ENCODE results near the gene ZEB1. TPM values are rescaled to one million over a fixed set of nuclear protein-coding genes. Genes with fewer than 3 reads are reported as not detected.

The ZEB1 gene
- total RNA-seq, 2 experiments from 2014 or later = 36.1 to 46.2 TPM

- Mint-ChIP-seq H3K27me3 (peaks cover 2% of the 10 kb centered on the region), H3K9me3 (no peaks in the 10 kb centered on the region), H3K36me3 (ENCODE audit: low read depth) (peaks cover 11% of the 10 kb centered on the region), H3K27ac (peak overlapping the region; percentile 97), H3K4me3 (peak overlapping the region; percentile 93), H3K4me1 (peaks cover 45% of the 10 kb centered on the region)
- CTCF ChIA-PET = interaction anchor here (0.6 to 1.8 kb wide), 3 partner anchors 8 to 153 kb away, joined by 4 to 6 read pairs (median 4); no protein-coding TSS in a partner anchor
- peak; percentile 31 for DNase-seq
- POLR2A ChIA-PET = interaction anchor here (0.6 kb wide), 1 partner anchor 11 kb away, joined by 4 read pairs; no protein-coding TSS in a partner anchor
Observed at GRCh38 chr10:31321396-31321941, 2.5 kb downstream of the ZEB1 start.

GRCh38 chr10:31322647-31323046, 3.6 kb downstream of the ZEB1 start:
- peak; percentile 14 for DNase-seq
- Mint-ChIP-seq H3K27me3 (peaks cover 2% of the 10 kb centered on the region), H3K9me3 (no peaks in the 10 kb centered on the region), H3K4me1 (peaks cover 34% of the 10 kb centered on the region), H3K36me3 (ENCODE audit: low read depth) (peaks cover 7% of the 10 kb centered on the region), H3K4me3 (peak overlapping the region; percentile 21), H3K27ac (peak overlapping the region; percentile 71)
- POLR2A ChIA-PET = no interaction called here
- CTCF ChIA-PET = no interaction called here

DNA sequence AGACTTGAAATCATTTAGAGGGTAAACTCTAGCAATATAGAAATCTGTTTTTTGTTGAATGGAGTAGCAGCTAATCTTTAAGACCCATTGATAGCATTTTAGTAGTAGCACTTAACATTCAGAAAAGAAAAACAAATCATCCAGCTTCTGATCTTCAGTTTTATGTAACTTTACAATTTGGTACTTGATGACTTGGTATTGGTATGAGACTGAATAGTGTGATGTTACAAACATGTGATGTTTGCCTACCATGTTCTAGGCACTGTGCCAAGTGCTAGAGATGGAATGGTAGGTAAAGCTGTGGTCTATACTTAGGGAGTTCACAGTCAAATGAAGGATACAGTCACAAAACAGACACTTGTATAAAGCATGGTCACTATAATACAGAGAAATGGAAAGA, 21.3 kb downstream of the ZEB1 start:
- Mint-ChIP-seq H3K36me3 (ENCODE audit: low read depth) (peaks cover 9% of the 10 kb centered on the region), H3K9me3 (peaks cover 5% of the 10 kb centered on the region), H3K27me3 (no peaks in the 10 kb centered on the region), H3K4me3 (no peak overlapping the region), H3K4me1 (peaks cover 10% of the 10 kb centered on the region), H3K27ac (no peak overlapping the region)
- ChIA-PET POLR2A (no interaction called here), CTCF (interaction anchor here (0.6 to 1.6 kb wide), 4 partner anchors 13 to 1604 kb away, joined by 3 to 5 read pairs (median 4); no protein-coding TSS in a partner anchor)
- DNase-seq = no peak

DNA sequence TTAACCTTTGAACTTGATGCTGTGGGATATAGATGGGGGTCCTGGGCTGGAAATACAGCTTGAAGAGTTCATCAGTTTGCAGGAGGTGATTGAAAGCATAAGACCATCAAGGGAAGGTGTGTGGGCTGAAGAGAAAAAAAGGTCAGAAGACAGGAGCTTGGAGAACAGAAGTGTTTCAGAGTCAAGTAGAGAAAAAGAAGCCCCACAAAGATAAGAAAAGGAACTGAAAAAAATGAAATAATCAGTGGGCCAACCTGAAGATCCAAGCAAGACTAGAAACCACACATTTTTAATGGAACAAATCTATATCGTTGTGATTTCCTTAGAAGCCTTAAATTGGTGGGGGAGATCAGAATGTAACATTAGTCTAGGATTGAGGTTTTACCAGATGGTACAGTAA, 22.5 kb downstream of the ZEB1 start:
- Mint-ChIP-seq H3K9me3 (no peaks in the 10 kb centered on the region), H3K27me3 (no peaks in the 10 kb centered on the region), H3K4me1 (peaks cover 14% of the 10 kb centered on the region), H3K27ac (no peak overlapping the region), H3K36me3 (ENCODE audit: low read depth) (peaks cover 9% of the 10 kb centered on the region), H3K4me3 (no peak overlapping the region)
- ChIA-PET POLR2A (no interaction called here), CTCF (interaction anchor here (1.4 kb wide), 1 partner anchor 21 kb away, joined by 4 read pairs; no protein-coding TSS in a partner anchor)
- DNase-seq = no peak

DNA sequence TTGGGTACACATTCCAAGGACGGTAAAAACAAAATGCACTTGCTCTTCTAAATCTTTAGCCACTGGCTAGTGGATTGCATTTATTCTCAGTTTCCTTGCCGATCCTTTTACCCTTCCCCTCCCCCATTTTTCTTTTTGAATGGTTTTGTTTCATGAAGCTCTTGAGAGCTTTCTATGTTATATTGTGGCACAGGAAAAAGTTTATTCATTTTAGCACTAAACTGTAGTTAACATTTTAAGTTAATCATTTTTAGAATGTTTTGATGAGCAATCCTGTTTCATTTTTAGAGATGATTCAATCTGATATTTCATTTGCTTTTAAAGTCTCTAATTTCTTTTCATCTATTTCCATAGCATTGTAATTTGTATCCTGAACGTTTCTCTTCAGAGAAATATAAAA, 24.0 kb downstream of the ZEB1 start:
- CTCF ChIA-PET = no interaction called here
- Mint-ChIP-seq H3K27me3 (no peaks in the 10 kb centered on the region), H3K4me3 (no peak overlapping the region), H3K36me3 (ENCODE audit: low read depth) (peaks cover 4% of the 10 kb centered on the region), H3K4me1 (peaks cover 27% of the 10 kb centered on the region), H3K27ac (no peak overlapping the region), H3K9me3 (no peaks in the 10 kb centered on the region)
- POLR2A ChIA-PET = no interaction called here
- DNase-seq = no peak

GRCh38 chr10:31343551-31343950, 24.5 kb downstream of the ZEB1 start:
- peaks cover 3% of the 10 kb centered on the region for H3K36me3 Mint-ChIP-seq (ENCODE audit: low read depth)
- CTCF ChIA-PET = no interaction called here
- DNase-seq = no peak
- no peaks in the 10 kb centered on the region for H3K9me3 Mint-ChIP-seq
- peaks cover 32% of the 10 kb centered on the region for H3K4me1 Mint-ChIP-seq
- H3K27me3 Mint-ChIP-seq = no peaks in the 10 kb centered on the region
- H3K4me3 Mint-ChIP-seq = no peak overlapping the region
- no peak overlapping the region for H3K27ac Mint-ChIP-seq
- POLR2A ChIA-PET = no interaction called here

GRCh38 chr10:31345886-31346285, 26.9 kb downstream of the ZEB1 start:
- Mint-ChIP-seq H3K9me3 (no peaks in the 10 kb centered on the region), H3K4me1 (peaks cover 39% of the 10 kb centered on the region), H3K27me3 (no peaks in the 10 kb centered on the region), H3K36me3 (ENCODE audit: low read depth) (no peaks in the 10 kb centered on the region), H3K4me3 (no peak overlapping the region), H3K27ac (no peak overlapping the region)
- DNase-seq = no peak
- ChIA-PET POLR2A (no interaction called here), CTCF (interaction anchor here (1.4 kb wide), 1 partner anchor 314 kb away, joined by 3 read pairs; the partner anchor contains the start of gene ZNF438)

DNA sequence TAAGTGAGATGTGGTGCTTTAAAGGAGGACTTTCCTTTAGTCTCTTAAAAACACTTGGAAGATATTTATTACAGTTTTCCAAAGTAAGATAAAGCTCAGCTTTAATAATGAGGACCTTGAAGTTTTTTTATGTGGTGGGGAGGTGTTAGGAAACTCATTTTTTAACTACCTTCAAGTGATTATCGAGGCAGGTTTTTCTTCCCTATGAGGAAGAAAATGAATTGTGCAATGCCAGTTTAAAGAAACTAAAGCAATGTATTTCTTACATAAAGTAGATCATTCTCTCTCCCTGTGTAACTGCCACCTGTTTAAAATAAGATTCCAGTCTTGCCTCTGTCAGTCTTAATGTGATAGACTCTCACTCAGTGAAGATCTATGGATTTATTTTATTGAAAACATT, 27.9 kb downstream of the ZEB1 start:
- CTCF ChIA-PET = interaction anchor here (1.4 kb wide), 1 partner anchor 315 kb away, joined by 3 read pairs; the partner anchor contains the start of gene ZNF438
- Mint-ChIP-seq H3K27me3 (no peaks in the 10 kb centered on the region), H3K4me3 (no peak overlapping the region), H3K27ac (no peak overlapping the region), H3K36me3 (ENCODE audit: low read depth) (no peaks in the 10 kb centered on the region), H3K9me3 (no peaks in the 10 kb centered on the region), H3K4me1 (peaks cover 39% of the 10 kb centered on the region)
- POLR2A ChIA-PET = no interaction called here
- DNase-seq = no peak

DNA sequence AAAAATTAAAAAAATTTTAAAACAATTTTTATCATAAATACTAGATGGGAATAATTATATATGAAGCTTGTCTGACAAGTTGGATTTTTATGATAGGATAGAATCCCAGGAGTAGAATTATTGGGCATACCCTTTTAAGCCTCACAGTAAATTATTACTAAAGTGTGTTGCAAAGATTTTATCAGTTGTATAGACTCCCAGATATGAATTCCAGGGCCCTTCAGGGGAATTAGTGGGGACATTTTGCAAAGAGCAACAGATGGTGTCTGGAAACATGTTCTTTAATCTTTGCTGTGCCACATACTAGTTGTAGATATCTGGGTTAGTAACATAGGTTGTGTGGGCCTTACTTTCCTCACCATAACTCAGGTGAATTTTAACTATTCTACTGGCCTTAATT, 28.7 kb downstream of the ZEB1 start:
- ChIA-PET POLR2A (no interaction called here), CTCF (no interaction called here)
- H3K27me3 Mint-ChIP-seq = no peaks in the 10 kb centered on the region
- H3K27ac Mint-ChIP-seq = no peak overlapping the region
- no peaks in the 10 kb centered on the region for H3K9me3 Mint-ChIP-seq
- no peak overlapping the region for H3K4me3 Mint-ChIP-seq
- H3K4me1 Mint-ChIP-seq = peaks cover 46% of the 10 kb centered on the region
- peaks cover 2% of the 10 kb centered on the region for H3K36me3 Mint-ChIP-seq (ENCODE audit: low read depth)
- no peak for DNase-seq

GRCh38 chr10:31350891-31351290, 31.9 kb downstream of the ZEB1 start:
- Mint-ChIP-seq H3K27me3 (no peaks in the 10 kb centered on the region), H3K36me3 (ENCODE audit: low read depth) (peaks cover 4% of the 10 kb centered on the region), H3K4me3 (no peak overlapping the region), H3K4me1 (peaks cover 49% of the 10 kb centered on the region), H3K27ac (no peak overlapping the region), H3K9me3 (no peaks in the 10 kb centered on the region)
- CTCF ChIA-PET = no interaction called here
- POLR2A ChIA-PET = no interaction called here
- no peak for DNase-seq

DNA sequence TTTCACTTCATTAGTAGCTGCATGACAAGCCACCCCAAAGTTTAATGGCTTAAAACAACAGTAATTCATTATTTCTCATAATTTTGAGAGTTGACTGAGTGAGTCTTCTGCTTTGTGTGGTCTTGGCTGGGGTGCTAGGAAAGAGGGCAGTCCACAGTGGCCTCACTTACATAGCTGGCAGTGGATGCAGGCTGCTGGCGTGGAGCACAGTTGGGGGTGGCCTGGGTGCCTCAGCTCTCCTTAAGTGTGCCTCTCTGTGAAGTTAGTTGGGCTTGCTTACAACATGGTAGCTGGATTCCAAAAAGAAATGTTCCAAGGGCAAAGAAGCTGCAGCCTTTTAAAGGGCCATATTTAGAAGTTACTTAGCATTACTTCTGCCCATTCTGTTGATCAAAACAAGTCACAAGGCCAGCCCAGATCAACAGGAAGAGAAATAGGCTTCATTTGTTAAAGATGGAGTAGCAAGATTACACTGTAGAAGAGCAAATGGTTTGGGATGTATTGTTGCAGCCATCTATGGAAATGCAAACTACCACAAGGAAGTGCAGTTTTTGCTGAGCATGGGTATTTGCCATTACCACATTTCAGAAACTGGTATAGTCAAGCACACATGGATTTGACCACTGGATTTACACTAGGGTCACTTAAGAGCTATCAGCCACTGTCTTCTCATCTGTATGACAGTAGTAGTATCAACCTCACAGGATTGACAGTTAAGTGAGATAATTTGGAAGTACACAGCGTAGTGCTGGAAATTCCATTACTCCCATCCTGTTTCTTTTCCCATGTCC, 33.6 kb downstream of the ZEB1 start:
- ChIA-PET CTCF (interaction anchor here (0.7 to 1.6 kb wide), 2 partner anchors 8 to 23 kb away, joined by 3 read pairs; no protein-coding TSS in a partner anchor), POLR2A (no interaction called here)
- peaks cover 38% of the 10 kb centered on the region for H3K4me1 Mint-ChIP-seq
- no peaks in the 10 kb centered on the region for H3K9me3 Mint-ChIP-seq
- H3K27me3 Mint-ChIP-seq = no peaks in the 10 kb centered on the region
- H3K4me3 Mint-ChIP-seq = no peak overlapping the region
- no peak overlapping the region for H3K27ac Mint-ChIP-seq
- H3K36me3 Mint-ChIP-seq (ENCODE audit: low read depth) = peaks cover 4% of the 10 kb centered on the region
- DNase-seq = no peak

DNA sequence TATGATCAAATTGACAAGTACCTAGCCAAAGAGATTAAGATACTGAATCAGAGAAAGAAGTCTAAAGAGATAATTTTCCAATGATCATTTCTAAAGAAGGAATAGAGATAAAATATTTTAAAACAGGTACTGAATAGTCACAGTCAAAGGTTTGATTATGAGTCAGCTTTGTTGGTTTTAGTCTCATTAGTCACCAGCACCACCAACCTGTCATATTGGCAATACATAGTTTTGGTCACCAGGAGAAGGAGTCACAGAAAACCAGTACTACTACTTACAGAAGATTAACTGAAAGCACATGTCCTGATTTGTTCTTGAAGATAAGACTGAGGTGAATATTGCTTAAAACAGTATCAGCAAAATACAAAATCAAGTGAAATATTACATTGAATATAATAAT, 34.6 kb downstream of the ZEB1 start:
- POLR2A ChIA-PET = no interaction called here
- H3K9me3 Mint-ChIP-seq = no peaks in the 10 kb centered on the region

GRCh38 chr10:31358688-31359330, 39.8 kb downstream of the ZEB1 start:
- ChIA-PET CTCF (no interaction called here), POLR2A (interaction anchor here (0.6 kb wide), 1 partner anchor 587 kb away, joined by 3 read pairs; no protein-coding TSS in a partner anchor)
- Mint-ChIP-seq H3K9me3 (peaks cover 6% of the 10 kb centered on the region), H3K4me3 (no peak overlapping the region), H3K27me3 (no peaks in the 10 kb centered on the region), H3K4me1 (peaks cover 2% of the 10 kb centered on the region), H3K27ac (no peak overlapping the region), H3K36me3 (ENCODE audit: low read depth) (peaks cover 20% of the 10 kb centered on the region)
- DNase-seq = no peak

More for the DNA sequence above, 34.6 kb downstream of the ZEB1 start:
- CTCF ChIA-PET = interaction anchor here (0.5 to 1.6 kb wide), 3 partner anchors 9 to 509 kb away, joined by 3 to 5 read pairs (median 3); no protein-coding TSS in a partner anchor
- no peaks in the 10 kb centered on the region for H3K27me3 Mint-ChIP-seq
- H3K4me3 Mint-ChIP-seq = no peak overlapping the region
- peaks cover 28% of the 10 kb centered on the region for H3K4me1 Mint-ChIP-seq
- no peak overlapping the region for H3K27ac Mint-ChIP-seq
- DNase-seq = peak; percentile 13
- peaks cover 4% of the 10 kb centered on the region for H3K36me3 Mint-ChIP-seq (ENCODE audit: low read depth)
